HL-60 (cell line): Measurements from ENCODE around the gene PASK.

Source experiments
- DNase-seq, 2 experiments: peaks; one replicate each; pipeline ENCODE4 v3.0.0-alpha.2; 2010 to 2020; ENCODE audit warnings: low read depth in 1 of 2, low spot score in 1 of 2
- H3K27ac ChIP-seq: fragments of 250-450 bp; sonication (Bioruptor Pico); replicated peaks from 2 replicates; pipeline ENCODE4 v1.5.1; 2020; ENCODE audit warnings: mild to moderate bottlenecking, moderate library complexity
- H3K27me3 ChIP-seq: fragments of 250-450 bp; sonication (Bioruptor Pico); 2 replicates; pipeline ENCODE4 v1.5.1; 2021; ENCODE audit warnings: mild to moderate bottlenecking, moderate library complexity; ENCODE audit not compliant: insufficient read depth, poor library complexity, severe bottlenecking
- H3K4me3 ChIP-seq: replicated peaks from 2 replicates; pipeline ENCODE4 v1.5.1; 2011; ENCODE audit warnings: mild to moderate bottlenecking, control low read depth, low read length; ENCODE audit not compliant: insufficient read depth
- CTCF ChIP-seq: IDR thresholded peaks from one replicate; pipeline ENCODE4 v1.5.1; 2011; ENCODE audit warnings: low read length, control low read depth, inconsistent platforms; ENCODE audit not compliant: insufficient read depth
- GABPA ChIP-seq: IDR thresholded peaks from 2 replicates; pipeline ENCODE4 v1.6.1; 2012; ENCODE audit warnings: low read depth
- POLR2AphosphoS5 ChIP-seq: IDR thresholded peaks from 2 replicates; pipeline ENCODE4 v1.6.1; 2012; ENCODE audit warnings: low read depth
- REST ChIP-seq: IDR thresholded peaks from 2 replicates; pipeline ENCODE4 v1.6.1; 2012; ENCODE audit warnings: low read depth; ENCODE audit not compliant: insufficient replicate concordance
- SPI1 ChIP-seq: IDR thresholded peaks from 2 replicates; pipeline ENCODE4 v1.6.1; 2012; ENCODE audit warnings: low read depth, mild to moderate bottlenecking, borderline replicate concordance

PASK gene

GRCh38 chr2:241099246-241099645 lies 50.0 kb downstream of the PASK start:
- no peaks in the 10 kb centered on the region for H3K27me3 ChIP-seq
- TF ChIP-seq GABPA (no peak), POLR2AphosphoS5 (no peak), SPI1 (no peak), CTCF (no peak), REST (no peak)
- H3K4me3 ChIP-seq, result no peak overlapping the region
- no peak for DNase-seq
- no peak overlapping the region for H3K27ac ChIP-seq

DNA sequence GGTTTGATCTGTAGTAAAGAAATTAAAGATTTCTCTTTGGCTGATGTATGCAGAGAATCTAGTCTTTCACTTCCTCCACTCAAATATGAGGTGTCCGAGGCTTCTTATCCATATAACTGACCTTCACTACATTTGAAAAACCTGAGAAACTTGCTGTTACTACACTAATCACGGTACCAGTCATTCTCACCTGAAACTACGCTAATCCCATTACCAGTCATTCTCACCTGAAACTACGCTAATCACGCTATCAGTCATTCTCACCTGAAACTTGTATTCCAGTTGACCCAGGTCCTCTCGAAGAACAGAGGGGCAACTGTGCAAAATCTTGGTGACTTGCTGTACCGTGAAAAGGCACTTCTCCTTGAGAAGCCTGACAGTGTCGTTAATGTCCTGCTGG lies 52.3 kb downstream of the PASK start:
- no peak overlapping the region for H3K4me3 ChIP-seq
- no peak for DNase-seq
- TF ChIP-seq GABPA (no peak), CTCF (no peak), POLR2AphosphoS5 (no peak), REST (no peak), SPI1 (no peak)
- no peak overlapping the region for H3K27ac ChIP-seq
- H3K27me3 ChIP-seq, result no peaks in the 10 kb centered on the region

- H3K4me3 ChIP-seq, result no peak overlapping the region
- DNase-seq, result no peak
- no peaks in the 10 kb centered on the region for H3K27me3 ChIP-seq
- no peak overlapping the region for H3K27ac ChIP-seq
- TF ChIP-seq GABPA (no peak), POLR2AphosphoS5 (no peak)
Measured at GRCh38 chr2:241095594-241096290, 53.5 kb downstream of the PASK start.

- Histone ChIP-seq H3K27me3 (no peaks in the 10 kb centered on the region), H3K4me3 (no peak overlapping the region), H3K27ac (no peak overlapping the region)
- no peak for DNase-seq
- no peak for TF ChIP-seq GABPA
- TF ChIP-seq CTCF, result no peak
- TF ChIP-seq REST, result no peak
- no peak for TF ChIP-seq POLR2AphosphoS5
- TF ChIP-seq SPI1, result no peak
Measured at GRCh38 chr2:241094924-241095420, 54.3 kb downstream of the PASK start.
